ENCODE data around the gene LMO1. TPM values are rescaled to one million over a fixed set of nuclear protein-coding genes. Genes with fewer than 3 reads are reported as not detected.

Gene LMO1
- total and polyA plus RNA-seq, 2 experiments from 2014 or later = 0.33 TPM; not detected in 1

DNA sequence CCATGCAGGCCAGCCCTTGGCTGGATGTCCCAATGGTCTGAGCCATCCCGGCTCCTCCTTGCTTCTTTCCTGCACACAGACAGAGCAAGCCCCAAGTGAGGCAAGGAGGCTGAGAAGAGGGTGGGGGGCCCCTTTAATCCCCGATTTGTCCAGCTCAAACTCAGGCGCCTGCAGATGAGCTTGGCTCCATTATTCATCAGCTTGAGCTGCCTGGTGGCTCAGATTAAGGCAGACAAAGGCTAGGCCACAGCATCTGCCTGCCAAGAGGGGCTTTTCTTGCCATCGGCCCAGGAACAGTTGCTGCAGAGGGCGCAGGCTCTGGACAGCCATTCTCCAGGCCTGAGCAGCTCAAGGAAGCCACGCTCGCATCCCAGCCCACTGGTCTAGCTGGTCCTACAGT lies 35.4 kb downstream of the LMO1 start:
- no peaks in the 10 kb centered on the region for H3K9me3 ChIP-seq (ENCODE audit: low read depth)
- no peak overlapping the region for H3K4me2 ChIP-seq
- no peaks in the 10 kb centered on the region for H3K27me3 ChIP-seq
- no peak overlapping the region for H3K4me3 ChIP-seq
- no peaks in the 10 kb centered on the region for H3K36me3 ChIP-seq (replicated peaks; ENCODE audit: insufficient read depth, low read depth)
- no peaks in the 10 kb centered on the region for H3K4me1 ChIP-seq (ENCODE audit: insufficient read depth)
- H3K79me2 ChIP-seq = no peaks in the 10 kb centered on the region
- no peak overlapping the region for H2AFZ ChIP-seq
- H3K9me2 ChIP-seq (replicated peaks; ENCODE audit: insufficient read depth) = no peaks in the 10 kb centered on the region
- TF ChIP-seq, protein P1, sequence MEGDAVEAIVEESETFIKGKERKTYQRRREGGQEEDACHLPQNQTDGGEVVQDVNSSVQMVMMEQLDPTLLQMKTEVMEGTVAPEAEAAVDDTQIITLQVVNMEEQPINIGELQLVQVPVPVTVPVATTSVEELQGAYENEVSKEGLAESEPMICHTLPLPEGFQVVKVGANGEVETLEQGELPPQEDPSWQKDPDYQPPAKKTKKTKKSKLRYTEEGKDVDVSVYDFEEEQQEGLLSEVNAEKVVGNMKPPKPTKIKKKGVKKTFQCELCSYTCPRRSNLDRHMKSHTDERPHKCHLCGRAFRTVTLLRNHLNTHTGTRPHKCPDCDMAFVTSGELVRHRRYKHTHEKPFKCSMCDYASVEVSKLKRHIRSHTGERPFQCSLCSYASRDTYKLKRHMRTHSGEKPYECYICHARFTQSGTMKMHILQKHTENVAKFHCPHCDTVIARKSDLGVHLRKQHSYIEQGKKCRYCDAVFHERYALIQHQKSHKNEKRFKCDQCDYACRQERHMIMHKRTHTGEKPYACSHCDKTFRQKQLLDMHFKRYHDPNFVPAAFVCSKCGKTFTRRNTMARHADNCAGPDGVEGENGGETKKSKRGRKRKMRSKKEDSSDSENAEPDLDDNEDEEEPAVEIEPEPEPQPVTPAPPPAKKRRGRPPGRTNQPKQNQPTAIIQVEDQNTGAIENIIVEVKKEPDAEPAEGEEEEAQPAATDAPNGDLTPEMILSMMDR (IDR thresholded peaks at IDR 0.05; ENCODE audit: poor library complexity) = no peak
- no peak for TF ChIP-seq EZH2 (IDR thresholded peaks at IDR 0.05; ENCODE audit: borderline replicate concordance)
- TF ChIP-seq EZH2phosphoT487 (IDR thresholded peaks at IDR 0.05; ENCODE audit: low read depth, severe bottlenecking, unreplicated experiment) = no peak
- H3K27ac ChIP-seq = no peak overlapping the region
- H4K20me1 ChIP-seq (ENCODE audit: insufficient read depth, poor library complexity, severe bottlenecking) = no peaks in the 10 kb centered on the region
- DNase-seq (ENCODE audit: low spot score) = no peak
- WGBS (ENCODE audit: low lambda C conversion rate, missing lambda C conversion rate) = 93% methylated on average over 7 of the region's 7 CpGs

DNA sequence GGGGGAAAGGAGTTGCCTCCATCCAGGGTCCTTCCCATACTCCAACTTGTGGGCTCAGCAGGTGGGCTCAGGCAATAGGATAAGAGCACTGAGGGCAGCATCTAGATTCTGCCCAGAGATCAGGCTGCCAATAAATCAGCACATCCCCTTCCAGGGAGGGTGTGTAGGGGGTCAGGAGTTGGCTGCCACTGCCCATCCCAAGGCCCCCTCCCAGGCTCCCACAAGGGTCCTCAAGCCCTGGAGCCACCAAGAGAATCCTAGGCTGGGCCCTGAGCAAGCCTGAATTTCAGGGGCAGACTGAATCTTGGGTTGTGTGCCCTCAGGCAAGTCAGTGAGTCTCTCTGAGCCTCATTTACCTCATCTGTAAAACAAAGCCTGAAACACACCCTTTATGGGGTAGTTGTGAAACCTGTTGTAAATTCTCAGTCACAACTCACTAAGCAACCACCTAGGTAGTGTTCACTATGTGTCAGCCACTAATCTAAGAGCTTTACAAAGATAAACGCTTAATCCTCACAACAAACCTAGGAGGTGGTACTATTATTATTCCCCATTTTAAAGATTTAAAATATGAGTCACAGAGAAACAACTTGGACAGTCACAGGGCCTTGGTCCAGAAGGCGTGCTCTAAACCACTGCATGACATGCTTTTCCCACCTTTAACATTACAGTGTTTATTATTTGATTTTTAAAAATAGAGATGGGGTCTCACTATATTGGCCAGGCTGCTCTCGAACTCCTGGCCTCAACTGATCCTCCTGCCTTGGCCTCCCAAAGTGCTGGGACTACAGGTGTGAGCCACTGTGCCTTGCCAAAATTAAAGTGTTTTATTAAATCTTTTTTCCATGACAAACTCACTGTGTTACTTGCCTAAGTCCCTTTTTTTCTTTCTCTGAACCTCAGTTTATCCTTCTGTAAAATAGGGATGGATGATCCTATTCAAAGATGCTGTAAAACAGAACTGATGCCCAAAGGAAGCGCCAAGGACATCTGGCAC lies 36.2 kb downstream of the LMO1 start:
- H3K9me2 ChIP-seq (replicated peaks; ENCODE audit: insufficient read depth) = no peaks in the 10 kb centered on the region
- DNase-seq (ENCODE audit: low spot score) = peak; percentile 27
- no peaks in the 10 kb centered on the region for H3K27me3 ChIP-seq
- H3K9me3 ChIP-seq (ENCODE audit: low read depth) = no peaks in the 10 kb centered on the region
- H3K79me2 ChIP-seq = no peaks in the 10 kb centered on the region
- WGBS (ENCODE audit: low lambda C conversion rate, missing lambda C conversion rate) = 77% methylated on average over 4 of the region's 4 CpGs
- no peaks in the 10 kb centered on the region for H3K36me3 ChIP-seq (replicated peaks; ENCODE audit: insufficient read depth, low read depth)
- no peak overlapping the region for H3K4me3 ChIP-seq
- TF ChIP-seq EZH2phosphoT487 (IDR thresholded peaks at IDR 0.05; ENCODE audit: low read depth, severe bottlenecking, unreplicated experiment) (no peak), EZH2 (IDR thresholded peaks at IDR 0.05; ENCODE audit: borderline replicate concordance) (no peak)
- TF ChIP-seq, protein P1 (IDR thresholded peaks at IDR 0.05; ENCODE audit: poor library complexity) = no peak
- H3K27ac ChIP-seq = no peak overlapping the region
- no peak overlapping the region for H3K4me2 ChIP-seq
- H2AFZ ChIP-seq = no peak overlapping the region
- H3K4me1 ChIP-seq (ENCODE audit: insufficient read depth) = no peaks in the 10 kb centered on the region
- H4K20me1 ChIP-seq (ENCODE audit: insufficient read depth, poor library complexity, severe bottlenecking) = no peaks in the 10 kb centered on the region

DNA sequence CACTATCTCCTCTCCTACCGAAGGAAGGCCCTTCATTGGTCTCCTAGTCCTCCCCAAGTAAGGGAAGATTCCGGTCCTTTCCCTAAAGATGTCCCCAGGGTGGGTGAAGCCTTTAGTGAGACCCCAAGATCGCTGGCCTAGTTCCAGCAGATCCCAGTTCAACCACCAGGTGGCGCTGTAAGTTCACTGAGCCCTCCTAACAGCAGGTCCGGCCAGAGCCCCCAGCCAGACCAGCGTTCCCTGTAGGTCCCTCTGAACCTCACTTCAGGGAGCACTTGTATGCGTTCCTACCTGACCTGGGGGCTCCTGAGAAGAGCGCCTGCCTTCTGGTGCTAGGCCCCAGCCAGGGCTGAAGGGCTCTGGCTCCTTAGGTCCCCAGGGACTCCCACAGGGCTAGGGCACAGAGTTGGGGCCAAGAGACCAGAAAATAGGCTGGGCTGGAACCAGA lies 38.1 kb downstream of the LMO1 start:
- H3K4me2 ChIP-seq = no peak overlapping the region
- H3K27ac ChIP-seq = no peak overlapping the region
- no peaks in the 10 kb centered on the region for H3K9me2 ChIP-seq (replicated peaks; ENCODE audit: insufficient read depth)
- no peaks in the 10 kb centered on the region for H3K9me3 ChIP-seq (ENCODE audit: low read depth)
- H4K20me1 ChIP-seq (ENCODE audit: insufficient read depth, poor library complexity, severe bottlenecking) = no peaks in the 10 kb centered on the region
- H3K4me3 ChIP-seq = no peak overlapping the region
- TF ChIP-seq, protein P1 (IDR thresholded peaks at IDR 0.05; ENCODE audit: poor library complexity) = peak; percentile 86
- TF ChIP-seq EZH2phosphoT487 (IDR thresholded peaks at IDR 0.05; ENCODE audit: low read depth, severe bottlenecking, unreplicated experiment) = no peak
- no peak for TF ChIP-seq EZH2 (IDR thresholded peaks at IDR 0.05; ENCODE audit: borderline replicate concordance)
- H3K27me3 ChIP-seq = no peaks in the 10 kb centered on the region
- no peak overlapping the region for H2AFZ ChIP-seq
- H3K79me2 ChIP-seq = no peaks in the 10 kb centered on the region
- 11% methylated on average over 8 of the region's 8 CpGs for WGBS (ENCODE audit: low lambda C conversion rate, missing lambda C conversion rate)
- DNase-seq (ENCODE audit: low spot score) = peak; percentile 79
- no peaks in the 10 kb centered on the region for H3K4me1 ChIP-seq (ENCODE audit: insufficient read depth)
- no peaks in the 10 kb centered on the region for H3K36me3 ChIP-seq (replicated peaks; ENCODE audit: insufficient read depth, low read depth)
